GM06990 (cell line): Measurements from ENCODE around the gene HRH1.

Source experiments
- DNase-seq: peaks from one replicate; pipeline ENCODE4 v3.0.0-alpha.2; 2011; ENCODE audit not compliant: insufficient read length; ENCODE audit errors: extremely low read depth
- H3K27me3 ChIP-seq: replicated peaks from 2 replicates; pipeline ENCODE4 v1.6.0; 2011; ENCODE audit warnings: low read length; ENCODE audit not compliant: control insufficient read depth, insufficient read depth
- H3K36me3 ChIP-seq: 2 replicates; pipeline ENCODE4 v1.5.1; 2011; ENCODE audit warnings: low read length; ENCODE audit not compliant: control insufficient read depth, insufficient read depth
- H3K4me3 ChIP-seq: replicated peaks from 2 replicates; pipeline ENCODE4 v1.5.1; 2011; ENCODE audit warnings: low read depth, mild to moderate bottlenecking, control low read depth, low read length
- TF ChIP-seq, protein P1 (sequence below): IDR thresholded peaks from 2 replicates; pipeline ENCODE4 v1.5.1; 2011; ENCODE audit warnings: low read length, control low read depth, mild to moderate bottlenecking, inconsistent platforms; ENCODE audit not compliant: insufficient read depth, poor library complexity, severe bottlenecking

HRH1 gene

GRCh38 chr3:11284011-11284410, 129.7 kb downstream of the HRH1 start:
- Histone ChIP-seq H3K4me3 (no peak overlapping the region), H3K27me3 (no peaks in the 10 kb centered on the region), H3K36me3 (peaks cover 4% of the 10 kb centered on the region)
- DNase-seq, result no peak
- TF ChIP-seq, protein P1, sequence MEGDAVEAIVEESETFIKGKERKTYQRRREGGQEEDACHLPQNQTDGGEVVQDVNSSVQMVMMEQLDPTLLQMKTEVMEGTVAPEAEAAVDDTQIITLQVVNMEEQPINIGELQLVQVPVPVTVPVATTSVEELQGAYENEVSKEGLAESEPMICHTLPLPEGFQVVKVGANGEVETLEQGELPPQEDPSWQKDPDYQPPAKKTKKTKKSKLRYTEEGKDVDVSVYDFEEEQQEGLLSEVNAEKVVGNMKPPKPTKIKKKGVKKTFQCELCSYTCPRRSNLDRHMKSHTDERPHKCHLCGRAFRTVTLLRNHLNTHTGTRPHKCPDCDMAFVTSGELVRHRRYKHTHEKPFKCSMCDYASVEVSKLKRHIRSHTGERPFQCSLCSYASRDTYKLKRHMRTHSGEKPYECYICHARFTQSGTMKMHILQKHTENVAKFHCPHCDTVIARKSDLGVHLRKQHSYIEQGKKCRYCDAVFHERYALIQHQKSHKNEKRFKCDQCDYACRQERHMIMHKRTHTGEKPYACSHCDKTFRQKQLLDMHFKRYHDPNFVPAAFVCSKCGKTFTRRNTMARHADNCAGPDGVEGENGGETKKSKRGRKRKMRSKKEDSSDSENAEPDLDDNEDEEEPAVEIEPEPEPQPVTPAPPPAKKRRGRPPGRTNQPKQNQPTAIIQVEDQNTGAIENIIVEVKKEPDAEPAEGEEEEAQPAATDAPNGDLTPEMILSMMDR, result no peak

GRCh38 chr3:11285471-11285870, 131.2 kb downstream of the HRH1 start:
- H3K27me3 ChIP-seq, result no peaks in the 10 kb centered on the region
- TF ChIP-seq, protein P1, result no peak
- peaks cover 4% of the 10 kb centered on the region for H3K36me3 ChIP-seq

GRCh38 chr3:11287404-11287803, 133.1 kb downstream of the HRH1 start:
- Histone ChIP-seq H3K36me3 (peaks cover 4% of the 10 kb centered on the region), H3K27me3 (no peaks in the 10 kb centered on the region), H3K4me3 (no peak overlapping the region)
- DNase-seq, result no peak
- TF ChIP-seq, protein P1, result no peak

More at GRCh38 chr3:11285471-11285870, 131.2 kb downstream of the HRH1 start:
- DNase-seq, result no peak
- H3K4me3 ChIP-seq, result no peak overlapping the region

GRCh38 chr3:11288021-11288491, 133.8 kb downstream of the HRH1 start:
- DNase-seq, result peak; percentile 29
- Histone ChIP-seq H3K27me3 (no peaks in the 10 kb centered on the region), H3K4me3 (no peak overlapping the region), H3K36me3 (peaks cover 4% of the 10 kb centered on the region)
- TF ChIP-seq, protein P1, result no peak

DNA sequence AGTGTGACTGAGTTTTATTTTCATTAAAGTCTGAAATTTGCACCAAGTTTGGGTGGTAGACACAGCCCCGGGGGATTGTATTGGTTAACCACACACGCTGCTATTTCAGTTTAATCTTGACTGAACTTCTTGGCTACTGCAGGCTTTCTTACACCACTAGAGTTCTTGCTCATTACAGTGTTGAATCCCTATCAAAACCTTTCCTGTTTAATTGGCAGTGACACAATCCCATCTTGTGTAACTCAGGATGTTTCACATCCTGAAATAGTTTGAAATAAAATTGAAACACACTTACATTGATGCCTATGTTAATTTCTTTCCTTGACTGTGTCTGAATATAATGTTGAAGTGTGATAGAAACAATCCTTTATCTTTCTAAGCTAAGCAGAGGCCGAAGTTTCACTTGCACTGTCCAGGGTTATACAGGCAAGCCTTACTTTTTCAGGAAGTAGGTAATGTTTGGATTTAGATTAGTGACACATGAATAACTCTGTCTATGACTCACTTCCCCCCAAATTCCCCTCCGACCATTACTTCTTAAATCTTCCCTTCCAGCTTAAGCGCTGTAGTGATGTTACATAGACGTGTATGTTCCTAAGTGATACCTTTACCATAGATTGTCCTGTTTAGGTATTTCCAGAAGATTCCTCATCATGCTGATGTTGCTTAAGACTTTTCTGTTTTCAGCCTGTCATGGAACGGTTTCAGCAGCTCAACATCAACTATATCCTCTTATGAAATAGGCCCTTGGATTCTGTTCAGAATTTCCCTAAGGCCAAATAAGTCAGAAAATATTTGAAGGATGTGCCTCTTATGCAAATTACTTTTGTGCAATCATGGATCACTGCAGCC, 134.7 kb downstream of the HRH1 start:
- H3K4me3 ChIP-seq, result peak overlapping the region; percentile 20; the same call in 1 of the 2 replicates
- H3K36me3 ChIP-seq, result no peaks in the 10 kb centered on the region; the same call in none of the 2 replicates
- no peaks in the 10 kb centered on the region for H3K27me3 ChIP-seq
- DNase-seq, result peak; percentile 67
- TF ChIP-seq, protein P1, result no peak
